ENCODE data around the gene GADL1. TPM values are rescaled to one million over a fixed set of nuclear protein-coding genes. Genes with fewer than 3 reads are reported as not detected.

The GADL1 gene
- total and polyA plus RNA-seq, 2 experiments from 2014 or later, result 0.13 TPM; not detected in 1

- H3K9me2 ChIP-seq (replicated peaks; ENCODE audit: insufficient read depth), result no peaks in the 10 kb centered on the region
- H3K36me3 ChIP-seq (replicated peaks; ENCODE audit: insufficient read depth, low read depth), result no peaks in the 10 kb centered on the region
- TF ChIP-seq EZH2 (IDR thresholded peaks at IDR 0.05; ENCODE audit: borderline replicate concordance) (no peak), CTCF (IDR thresholded peaks at IDR 0.05; ENCODE audit: poor library complexity) (no peak), EZH2phosphoT487 (IDR thresholded peaks at IDR 0.05; ENCODE audit: low read depth, severe bottlenecking, unreplicated experiment) (no peak)
- no peak overlapping the region for H3K4me2 ChIP-seq
- H2AFZ ChIP-seq, result no peak overlapping the region
- H3K27ac ChIP-seq, result no peak overlapping the region
- H3K4me3 ChIP-seq, result no peak overlapping the region
- H3K79me2 ChIP-seq, result no peaks in the 10 kb centered on the region
- DNase-seq (ENCODE audit: low spot score), result no peak
- no peaks in the 10 kb centered on the region for H4K20me1 ChIP-seq (ENCODE audit: insufficient read depth, poor library complexity, severe bottlenecking)
- no peaks in the 10 kb centered on the region for H3K27me3 ChIP-seq
- H3K4me1 ChIP-seq (ENCODE audit: insufficient read depth), result peaks cover 3% of the 10 kb centered on the region
- H3K9me3 ChIP-seq (ENCODE audit: low read depth), result no peaks in the 10 kb centered on the region
These were observed 21.6 kb downstream of the GADL1 start for GRCh38 chr3:30872879-30873278.

GRCh38 chr3:30871720-30872119 lies 22.7 kb downstream of the GADL1 start:
- Histone ChIP-seq H3K79me2 (no peaks in the 10 kb centered on the region), H4K20me1 (ENCODE audit: insufficient read depth, poor library complexity, severe bottlenecking) (no peaks in the 10 kb centered on the region), H3K4me2 (no peak overlapping the region), H3K36me3 (replicated peaks; ENCODE audit: insufficient read depth, low read depth) (no peaks in the 10 kb centered on the region), H3K27me3 (no peaks in the 10 kb centered on the region), H3K4me3 (no peak overlapping the region), H3K4me1 (ENCODE audit: insufficient read depth) (no peaks in the 10 kb centered on the region), H2AFZ (no peak overlapping the region), H3K27ac (no peak overlapping the region), H3K9me2 (replicated peaks; ENCODE audit: insufficient read depth) (no peaks in the 10 kb centered on the region), H3K9me3 (ENCODE audit: low read depth) (no peaks in the 10 kb centered on the region)
- TF ChIP-seq CTCF (IDR thresholded peaks at IDR 0.05; ENCODE audit: poor library complexity), result no peak
- TF ChIP-seq EZH2 (IDR thresholded peaks at IDR 0.05; ENCODE audit: borderline replicate concordance), result no peak
- TF ChIP-seq EZH2phosphoT487 (IDR thresholded peaks at IDR 0.05; ENCODE audit: low read depth, severe bottlenecking, unreplicated experiment), result no peak
- 38% methylated on average over 2 of the region's 2 CpGs for WGBS (ENCODE audit: low lambda C conversion rate, missing lambda C conversion rate)
- DNase-seq (ENCODE audit: low spot score), result no peak

GRCh38 chr3:30864836-30865235 lies 29.6 kb downstream of the GADL1 start:
- Histone ChIP-seq H3K9me2 (replicated peaks; ENCODE audit: insufficient read depth) (no peaks in the 10 kb centered on the region), H3K4me3 (no peak overlapping the region), H3K36me3 (replicated peaks; ENCODE audit: insufficient read depth, low read depth) (no peaks in the 10 kb centered on the region), H2AFZ (no peak overlapping the region), H3K79me2 (no peaks in the 10 kb centered on the region), H3K27ac (no peak overlapping the region), H3K9me3 (ENCODE audit: low read depth) (no peaks in the 10 kb centered on the region), H3K4me2 (no peak overlapping the region), H4K20me1 (ENCODE audit: insufficient read depth, poor library complexity, severe bottlenecking) (no peaks in the 10 kb centered on the region), H3K27me3 (no peaks in the 10 kb centered on the region), H3K4me1 (ENCODE audit: insufficient read depth) (no peaks in the 10 kb centered on the region)
- 93% methylated on average over 2 of the region's 2 CpGs for WGBS (ENCODE audit: low lambda C conversion rate, missing lambda C conversion rate)
- TF ChIP-seq CTCF (IDR thresholded peaks at IDR 0.05; ENCODE audit: poor library complexity) (no peak), EZH2phosphoT487 (IDR thresholded peaks at IDR 0.05; ENCODE audit: low read depth, severe bottlenecking, unreplicated experiment) (no peak), EZH2 (IDR thresholded peaks at IDR 0.05; ENCODE audit: borderline replicate concordance) (no peak)
- DNase-seq (ENCODE audit: low spot score), result no peak

GRCh38 chr3:30864132-30864531 lies 30.3 kb downstream of the GADL1 start:
- no peak overlapping the region for H3K27ac ChIP-seq
- no peaks in the 10 kb centered on the region for H4K20me1 ChIP-seq (ENCODE audit: insufficient read depth, poor library complexity, severe bottlenecking)
- TF ChIP-seq CTCF (IDR thresholded peaks at IDR 0.05; ENCODE audit: poor library complexity) (no peak), EZH2phosphoT487 (IDR thresholded peaks at IDR 0.05; ENCODE audit: low read depth, severe bottlenecking, unreplicated experiment) (no peak), EZH2 (IDR thresholded peaks at IDR 0.05; ENCODE audit: borderline replicate concordance) (no peak)
- no peaks in the 10 kb centered on the region for H3K79me2 ChIP-seq
- H3K4me1 ChIP-seq (ENCODE audit: insufficient read depth), result no peaks in the 10 kb centered on the region
- H3K4me2 ChIP-seq, result no peak overlapping the region
- H3K9me3 ChIP-seq (ENCODE audit: low read depth), result no peaks in the 10 kb centered on the region
- H3K9me2 ChIP-seq (replicated peaks; ENCODE audit: insufficient read depth), result no peaks in the 10 kb centered on the region
- H3K36me3 ChIP-seq (replicated peaks; ENCODE audit: insufficient read depth, low read depth), result no peaks in the 10 kb centered on the region
- no peak for DNase-seq (ENCODE audit: low spot score)
- no peaks in the 10 kb centered on the region for H3K27me3 ChIP-seq
- no peak overlapping the region for H2AFZ ChIP-seq
- H3K4me3 ChIP-seq, result no peak overlapping the region
- 89% methylated on average over 5 of the region's 5 CpGs for WGBS (ENCODE audit: low lambda C conversion rate, missing lambda C conversion rate)

All from hepatocyte (in vitro differentiated cells).